NCI-H524 treated with DMSO at 0.1 percent for 48 hours (cell line): Measurements from ENCODE around the gene CYBA.

ENCODE experiments used
- DNase-seq: peaks from one replicate; lab custom pipeline; 2025; lab: John Stamatoyannopoulos, UW

CYBA gene

DNA sequence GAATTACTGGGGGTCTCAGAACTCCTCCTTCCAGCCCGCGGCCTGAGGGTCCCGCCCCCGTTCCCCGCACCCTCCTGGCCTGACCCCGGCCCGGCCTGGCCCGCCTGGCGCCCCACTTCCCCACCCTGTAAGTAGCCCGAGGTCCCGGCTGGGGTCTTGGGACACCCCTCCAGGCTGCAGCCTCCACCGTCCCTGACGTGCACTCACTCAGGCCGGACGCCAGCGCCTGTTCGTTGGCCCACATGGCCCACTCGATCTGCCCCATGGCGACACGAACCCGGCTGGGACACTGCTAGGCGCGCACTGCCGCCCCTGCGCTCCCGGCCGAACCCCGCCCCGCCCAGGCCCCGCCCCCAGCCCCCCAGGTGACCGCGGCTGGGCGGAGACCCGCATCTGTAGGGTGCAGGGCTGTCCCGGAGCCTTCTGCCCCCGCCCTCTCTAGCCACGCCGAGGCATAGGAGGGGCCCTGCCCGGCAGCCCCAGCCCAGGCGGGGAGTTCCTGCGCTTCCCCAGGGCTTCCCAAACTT is at the start of gene CYBA:
Gene CYBA, minus strand, starts transcription at position 305 of the 527 bp plus-strand sequence. Its CDS starts 40 bp downstream, at position 265.
- no peak for DNase-seq

DNA sequence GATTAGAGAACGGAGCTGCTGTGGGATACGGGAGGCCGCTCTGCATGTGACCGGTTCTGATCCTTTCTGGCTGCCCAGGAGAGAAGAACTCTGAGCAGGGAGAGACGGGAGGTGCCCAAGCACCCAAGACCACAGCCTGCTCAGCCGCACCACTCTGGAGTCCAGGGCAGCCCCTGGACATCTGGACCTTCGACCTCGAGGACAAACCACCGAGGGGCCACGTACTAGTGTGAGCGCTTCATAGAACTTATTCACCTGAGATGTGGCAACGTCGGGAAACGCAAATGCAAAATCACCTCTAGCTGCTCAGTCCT is 49.4 kb upstream of the CYBA start:
- no peak for DNase-seq

DNA sequence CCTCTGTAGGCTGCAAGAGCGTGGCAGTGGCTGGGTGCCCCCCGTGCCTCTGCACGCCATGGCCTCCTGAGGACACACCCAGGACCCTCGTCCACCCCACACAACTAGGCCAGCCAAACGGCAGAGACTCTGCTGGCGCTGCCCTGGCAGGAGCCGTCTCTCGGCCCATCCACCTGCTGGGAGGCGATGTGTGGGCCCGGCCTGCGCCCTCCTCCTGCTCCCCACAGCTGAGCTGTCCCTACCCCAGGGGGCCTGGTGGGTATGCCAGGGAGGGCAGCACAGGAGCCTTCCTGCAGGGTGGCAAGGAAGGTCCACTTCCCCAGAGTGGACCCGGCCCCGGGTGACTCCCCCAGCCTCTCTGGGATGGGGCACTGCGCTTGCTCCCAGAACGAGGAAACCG is 48.3 kb upstream of the CYBA start:
- DNase-seq = no peak

DNA sequence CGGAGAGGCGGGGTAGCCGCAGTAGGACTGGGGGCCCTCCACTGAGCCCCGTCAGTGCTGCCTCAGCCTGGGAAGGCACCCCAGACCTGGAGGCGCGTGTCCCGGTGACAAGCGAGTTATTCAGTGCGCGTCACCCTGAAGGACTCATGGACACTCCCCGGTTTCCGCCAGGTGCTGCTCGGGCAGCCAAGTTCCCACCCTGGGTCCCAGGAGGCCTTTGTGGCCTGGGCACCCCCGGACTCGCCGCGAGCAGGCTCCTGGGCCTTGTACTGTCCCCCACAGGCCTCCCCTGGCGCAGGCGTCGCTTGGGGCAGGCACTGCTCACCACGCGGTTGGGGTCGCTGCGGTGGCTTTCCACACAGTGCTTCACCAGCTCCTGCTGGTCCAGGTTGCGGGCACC is 47.8 kb upstream of the CYBA start:
- DNase-seq = no peak

DNA sequence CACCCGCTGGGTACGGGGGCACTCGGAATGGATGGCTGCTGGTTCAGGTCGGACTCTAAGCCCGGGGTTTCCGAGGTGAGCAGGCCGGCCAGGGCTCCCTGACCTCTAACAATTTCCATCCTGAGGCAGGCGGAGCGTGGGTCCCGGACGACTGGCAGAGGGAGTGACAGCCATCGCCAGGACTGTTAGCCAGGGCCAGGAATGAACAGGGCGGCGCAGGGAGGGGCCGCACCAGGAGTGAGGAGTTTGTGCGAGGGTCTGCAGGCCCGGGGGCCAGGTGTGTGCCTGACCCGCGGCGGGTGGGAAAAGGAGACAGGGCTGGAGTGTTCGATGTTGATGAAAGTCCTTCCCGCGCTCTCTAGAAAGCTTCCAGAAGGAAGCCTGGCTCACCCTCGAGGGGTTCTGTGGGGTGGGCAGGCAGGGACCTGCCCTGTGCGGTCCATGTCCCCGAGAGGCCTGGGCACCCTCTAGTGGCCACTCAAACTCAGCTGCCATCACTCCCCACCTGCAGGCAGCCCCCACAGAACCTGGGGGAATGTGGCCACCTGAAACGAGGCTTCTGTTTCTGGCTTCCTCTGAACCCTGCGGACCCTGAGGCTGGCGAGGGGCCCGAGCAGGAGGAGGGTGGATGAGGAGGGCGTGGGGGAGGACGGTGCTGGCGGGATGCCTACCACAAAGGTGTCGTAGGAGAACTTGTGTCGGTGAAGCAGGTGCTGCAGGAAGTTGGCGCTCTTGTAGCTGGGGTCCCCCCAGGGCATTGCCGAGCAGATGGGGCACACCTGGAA is 47.2 kb upstream of the CYBA start:
- no peak for DNase-seq

DNA sequence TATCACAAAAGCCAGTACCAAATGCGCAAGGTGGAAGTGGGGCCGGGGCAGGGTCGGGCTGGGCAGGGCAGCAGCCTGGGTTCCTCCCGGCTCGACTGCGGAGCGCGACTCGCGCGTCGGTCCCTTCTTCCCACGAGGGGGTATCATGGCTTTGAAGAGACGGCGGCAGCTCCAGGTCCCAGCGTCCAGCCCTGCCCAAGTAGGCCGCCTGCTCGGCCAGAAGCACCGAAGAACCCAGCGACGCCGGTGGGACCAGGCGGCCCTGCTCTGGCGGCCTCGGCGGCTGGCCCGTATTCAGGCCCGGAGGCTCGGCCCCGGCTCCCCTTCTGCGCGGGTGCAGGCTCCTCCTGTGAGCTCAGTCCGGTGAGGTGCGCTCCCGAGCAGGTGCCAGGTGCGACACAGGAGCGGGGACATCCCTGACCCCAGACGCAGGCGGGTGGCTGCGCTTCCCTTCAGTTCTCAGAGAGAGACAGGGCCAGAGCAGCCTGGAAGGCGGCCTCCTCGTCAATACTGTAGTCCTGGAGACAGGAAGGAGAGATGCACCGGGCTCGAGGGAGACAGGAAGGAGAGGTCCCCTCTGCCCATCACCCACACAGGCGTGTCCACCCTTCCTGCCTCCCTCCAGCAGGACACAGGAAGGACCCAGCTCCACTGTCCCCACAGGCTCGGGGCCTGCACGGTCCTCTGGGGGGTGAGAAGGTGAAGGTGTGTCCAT is 46.4 kb upstream of the CYBA start:
- no peak for DNase-seq

DNA sequence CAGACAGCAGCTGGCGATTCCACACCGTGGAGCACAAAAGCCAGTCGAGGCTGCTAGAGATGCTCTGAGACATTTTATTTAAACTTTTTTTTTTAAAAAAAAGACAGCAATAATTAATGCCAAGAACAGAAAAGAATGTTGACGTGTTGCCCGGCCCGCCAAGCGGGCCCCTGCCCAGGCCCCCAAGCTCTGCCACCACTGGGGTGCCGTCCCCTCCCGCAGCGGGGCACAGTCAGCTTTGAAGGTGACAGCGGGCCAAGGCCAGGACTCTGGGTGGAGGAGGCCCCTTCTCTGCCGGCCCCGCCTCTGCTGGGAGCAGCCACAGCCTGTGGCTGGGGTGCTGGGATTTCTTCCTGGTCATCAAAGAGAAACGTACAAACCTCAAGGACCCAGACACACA is 45.6 kb upstream of the CYBA start:
- no peak for DNase-seq

DNA sequence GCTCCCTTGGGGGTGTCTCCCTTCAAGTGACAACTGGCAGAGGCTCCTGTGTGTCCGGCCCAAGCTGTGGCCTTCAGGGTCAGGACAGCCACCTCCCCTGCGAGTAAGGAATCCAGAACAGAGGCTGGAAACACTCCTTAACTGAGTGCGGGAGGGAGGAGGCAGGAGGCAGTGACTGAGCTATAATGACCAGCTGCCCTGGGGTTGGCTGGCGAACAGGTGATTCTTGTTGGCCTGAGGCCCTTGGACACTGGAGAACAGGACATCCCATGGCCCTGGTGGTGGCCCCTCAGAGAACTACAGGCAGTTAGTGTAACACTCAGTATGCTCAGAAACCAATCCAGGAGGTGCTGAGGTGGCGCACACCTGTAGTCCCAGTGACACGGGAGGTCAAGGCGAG is 44.9 kb upstream of the CYBA start:
- no peak for DNase-seq

DNA sequence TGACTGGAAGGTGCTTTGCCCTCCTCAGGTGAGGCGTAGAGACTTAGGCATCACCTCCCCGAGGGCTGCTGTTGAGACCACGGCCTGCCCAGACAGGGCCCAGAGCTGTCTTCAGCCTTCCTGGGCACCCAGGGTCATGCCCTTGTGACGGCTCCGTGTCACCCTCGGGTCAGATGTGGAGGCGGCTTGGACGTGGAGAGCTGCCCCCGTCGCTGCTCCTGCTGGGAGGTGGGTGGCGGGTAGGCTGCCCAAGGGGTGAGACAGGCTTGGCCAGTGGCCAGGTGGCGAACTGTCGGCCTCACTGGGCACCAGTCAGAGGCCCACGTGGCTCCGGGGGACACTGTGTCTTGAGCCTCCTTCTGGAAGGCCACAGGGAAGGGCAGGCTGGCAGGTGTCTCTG is 44.4 kb upstream of the CYBA start:
- DNase-seq = no peak

DNA sequence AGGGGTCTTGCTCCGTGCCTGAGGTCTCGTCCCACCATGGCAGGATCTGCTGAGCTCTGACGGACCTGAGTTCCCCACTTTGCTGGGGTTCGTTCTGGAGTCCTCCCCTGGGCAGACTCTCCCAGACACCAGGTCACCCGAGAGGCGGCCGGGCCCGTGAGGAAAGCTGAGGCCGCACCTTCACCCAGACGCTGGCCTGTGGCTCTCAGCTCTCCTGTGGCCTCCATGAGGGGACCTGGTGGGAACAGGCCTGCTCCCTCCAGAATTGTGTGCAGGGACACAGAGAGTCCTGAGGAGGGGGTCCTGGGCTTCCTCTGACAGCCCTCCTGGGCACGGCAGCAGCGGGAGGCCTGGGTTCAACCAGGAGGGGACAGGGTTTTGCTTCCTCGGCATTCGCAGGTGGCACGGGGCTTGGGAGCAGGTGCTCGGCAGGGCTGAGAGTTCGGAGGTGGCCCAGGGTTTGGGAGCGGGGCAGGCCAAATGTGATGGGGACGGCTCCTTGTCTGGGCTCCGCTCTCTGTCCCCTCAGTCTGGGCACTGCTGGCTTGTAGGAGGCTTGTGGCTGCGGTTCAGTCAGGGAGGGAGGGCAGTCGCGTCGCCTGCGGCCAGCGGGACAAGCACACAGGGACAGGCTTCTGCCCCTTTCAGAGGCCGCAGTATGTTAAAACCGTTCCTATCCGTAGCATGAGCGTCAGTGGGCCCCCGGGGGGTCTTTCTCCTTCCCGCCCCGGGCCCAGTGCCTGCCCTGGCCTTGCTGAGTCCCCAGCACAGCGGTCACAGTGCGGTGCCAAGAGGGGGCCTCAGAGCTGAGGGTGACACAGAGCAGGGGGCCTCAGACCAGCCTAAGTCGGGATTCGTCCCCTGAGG is 43.6 kb upstream of the CYBA start:
- DNase-seq = no peak

DNA sequence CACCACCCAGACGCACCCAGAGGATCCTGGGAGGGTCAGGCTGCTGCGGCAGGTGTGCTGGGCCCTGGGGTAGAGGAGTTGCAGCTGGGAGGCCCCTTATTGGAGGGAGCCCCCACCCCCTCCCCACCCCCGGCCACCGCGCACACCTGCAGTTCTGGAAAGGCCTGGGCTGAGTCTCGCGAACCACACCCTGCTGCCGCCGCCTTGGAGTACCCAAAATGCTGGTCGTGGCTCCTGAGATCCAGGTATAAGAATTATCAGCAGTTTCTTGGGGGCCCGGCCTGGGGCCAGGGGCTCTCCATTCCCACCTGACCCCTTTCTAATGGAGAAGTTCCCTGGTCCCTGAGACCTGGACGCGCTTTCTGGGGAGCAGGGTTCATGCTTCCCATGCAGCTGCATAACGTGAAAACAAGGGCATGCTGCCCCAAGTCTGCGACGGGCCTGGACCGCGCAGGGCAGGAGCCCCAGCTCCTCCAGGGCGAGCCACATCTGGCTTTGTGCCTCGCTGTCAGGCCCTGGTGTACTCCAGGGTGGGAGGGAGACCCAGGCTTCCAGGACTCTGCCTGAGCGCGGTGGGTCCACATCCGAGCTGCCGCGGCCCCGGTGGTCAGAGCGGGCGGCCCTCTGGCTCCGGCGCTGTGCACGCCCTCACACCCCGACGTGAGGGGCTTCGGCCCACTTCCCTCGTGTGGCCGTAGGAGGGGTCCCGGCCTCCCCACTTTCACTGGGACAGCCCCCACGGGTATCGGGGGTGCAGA is 42.7 kb upstream of the CYBA start:
- DNase-seq = no peak

DNA sequence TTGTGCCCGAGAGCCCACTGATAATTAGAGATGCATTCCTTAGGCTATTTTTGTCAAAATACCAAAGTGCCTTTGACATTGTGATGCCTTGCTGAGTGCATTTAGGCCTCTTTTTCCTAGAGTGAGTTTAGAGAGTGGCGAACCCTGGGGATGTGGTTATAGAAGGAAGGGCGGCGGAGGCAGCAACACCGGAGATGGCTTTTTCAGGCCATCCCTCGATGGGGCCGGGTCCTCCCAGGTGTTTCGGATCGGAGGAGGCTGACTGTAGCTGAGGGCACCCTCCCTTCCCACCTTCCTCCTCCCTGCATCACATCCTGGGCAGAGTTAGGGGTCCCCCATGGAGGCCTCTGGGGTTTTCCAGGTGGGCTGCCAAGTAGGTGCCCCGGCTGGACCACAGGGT is 42.0 kb upstream of the CYBA start:
- no peak for DNase-seq

DNA sequence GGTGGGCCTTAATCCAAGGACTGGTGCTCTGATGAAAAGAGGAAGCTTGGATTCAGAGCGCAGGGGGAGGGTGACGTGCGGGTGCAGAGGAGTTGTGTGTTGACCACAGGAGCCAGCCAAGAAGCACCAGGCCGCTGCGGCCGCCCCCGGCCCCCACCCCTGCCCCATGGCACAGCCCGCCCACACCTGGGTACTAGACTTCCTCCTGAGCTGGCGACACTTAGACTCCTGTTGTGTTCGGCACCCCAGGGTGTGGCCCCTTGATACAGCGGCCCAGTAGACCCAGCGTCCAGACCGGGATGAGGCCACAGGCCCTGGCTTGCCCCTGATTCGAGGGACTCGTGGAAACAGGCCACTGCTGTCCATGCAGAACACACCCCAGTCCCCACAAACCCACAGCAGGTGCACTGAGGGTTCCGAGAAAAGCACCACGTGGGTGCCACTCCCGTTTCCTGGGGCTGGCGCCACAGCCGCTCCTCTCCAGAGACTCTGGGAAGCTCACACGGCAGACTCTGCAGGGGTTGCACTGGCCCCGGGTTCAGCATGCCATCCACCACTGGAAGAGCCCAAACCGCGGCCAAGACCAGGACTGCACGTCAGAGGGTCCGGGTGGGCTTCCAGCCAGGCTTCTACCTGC is 41.2 kb upstream of the CYBA start:
- DNase-seq = no peak

DNA sequence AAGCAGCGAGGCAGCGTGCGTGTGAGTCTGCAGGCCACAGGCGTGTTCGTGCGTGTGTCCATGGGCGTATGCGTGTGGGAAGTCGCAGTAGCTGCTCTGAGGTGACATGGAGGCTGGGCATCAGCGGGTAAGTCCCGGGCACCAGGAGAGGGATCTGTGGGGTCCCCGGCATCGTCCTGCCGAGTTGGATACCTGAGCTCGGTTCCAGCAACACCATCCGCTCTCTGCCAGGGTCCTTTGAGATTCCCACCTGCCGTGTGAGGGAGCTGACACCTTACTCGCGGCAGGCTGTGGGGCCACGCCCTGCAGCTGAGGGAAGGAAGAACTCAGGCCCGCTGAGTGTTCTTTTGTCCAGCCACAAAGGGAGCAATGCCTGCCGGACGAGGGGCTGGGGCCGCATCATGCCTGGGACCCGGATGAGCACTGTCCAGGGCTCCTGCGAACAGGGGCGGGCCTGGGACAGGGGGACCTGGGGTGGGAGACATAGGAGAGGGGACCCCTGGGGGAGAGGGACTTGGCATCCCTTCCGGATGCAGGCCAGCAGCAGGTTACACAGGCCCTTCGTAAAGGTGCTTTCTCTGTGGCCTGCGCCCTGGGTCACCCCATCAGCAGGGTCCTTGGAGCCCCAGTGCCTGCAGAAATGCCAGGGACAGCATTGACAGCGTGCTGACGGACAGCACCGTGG is 40.4 kb upstream of the CYBA start:
- no peak for DNase-seq

DNA sequence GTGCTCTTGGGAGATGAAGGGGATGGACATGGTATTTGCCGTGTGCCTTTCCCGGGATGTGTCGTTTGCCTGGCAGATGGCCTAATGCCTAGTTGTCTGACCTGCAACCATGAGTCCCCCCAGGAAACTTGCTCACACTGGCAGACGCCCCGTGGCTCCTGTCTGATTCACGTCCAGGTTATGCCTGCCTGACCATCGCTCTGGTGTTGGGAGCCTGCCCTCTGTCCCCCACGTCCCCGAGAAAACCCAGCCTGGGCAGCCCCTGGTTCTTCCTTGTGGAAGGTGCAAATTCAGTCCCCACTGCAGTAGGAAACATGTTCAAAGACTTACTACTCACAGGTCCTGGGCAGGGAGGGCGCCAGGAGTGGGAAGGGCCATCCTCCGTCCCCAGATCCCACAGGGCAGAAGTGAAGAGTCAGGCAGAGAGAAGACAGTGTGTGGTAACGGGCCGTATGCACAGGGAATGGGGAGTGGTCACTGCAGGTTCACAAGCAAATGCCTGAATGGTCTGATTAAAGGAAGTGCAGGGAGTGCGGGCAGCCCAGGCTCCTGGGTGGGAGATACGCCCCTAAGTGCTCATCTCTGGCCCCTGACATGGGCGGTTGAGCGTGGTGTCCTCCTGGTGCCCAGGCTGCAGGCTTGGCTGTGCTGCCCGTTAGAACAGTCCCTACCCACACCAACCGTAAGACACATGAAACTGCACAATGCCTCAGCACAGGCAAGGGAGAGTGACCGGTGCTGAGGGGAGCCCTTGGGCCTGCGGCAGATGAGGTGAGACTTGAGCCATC is 39.7 kb upstream of the CYBA start:
- no peak for DNase-seq

DNA sequence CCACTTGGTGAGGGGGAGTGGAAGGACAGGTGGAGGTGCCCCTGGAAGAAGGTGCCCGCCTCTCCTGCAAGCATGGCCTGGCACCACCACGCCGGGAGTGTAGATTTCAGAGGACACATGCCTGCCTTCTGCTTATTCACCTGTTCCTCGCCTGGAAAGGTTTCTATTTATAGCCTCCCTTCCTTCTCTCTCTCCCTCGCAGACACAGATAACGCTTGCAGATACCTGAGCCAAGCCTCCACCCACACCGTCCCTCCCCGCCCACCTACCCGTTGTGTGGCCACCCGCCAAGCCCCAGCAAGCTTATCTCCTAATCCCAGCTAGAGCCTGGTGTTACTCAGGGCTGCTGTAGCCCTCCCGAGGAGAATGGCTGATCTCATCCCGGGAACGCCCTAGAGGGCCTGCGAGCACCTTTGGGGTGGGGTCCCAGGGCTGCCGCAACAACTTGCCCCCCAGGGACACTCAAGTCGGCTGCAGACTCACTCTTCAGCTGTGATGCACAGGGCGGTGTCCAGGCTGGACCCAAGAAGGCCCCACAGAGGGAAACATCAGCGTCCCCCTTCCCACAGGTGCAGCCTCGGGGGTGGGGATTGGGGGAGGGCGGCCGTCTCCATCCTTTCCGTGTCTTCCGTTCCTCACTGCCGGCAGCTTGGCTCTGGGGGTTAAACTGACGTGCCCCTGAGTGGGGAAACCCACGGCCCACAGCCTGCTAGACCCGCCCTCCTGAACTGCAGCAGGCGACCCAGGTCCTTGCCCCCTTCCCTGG is 37.3 kb upstream of the CYBA start:
- DNase-seq = no peak

DNA sequence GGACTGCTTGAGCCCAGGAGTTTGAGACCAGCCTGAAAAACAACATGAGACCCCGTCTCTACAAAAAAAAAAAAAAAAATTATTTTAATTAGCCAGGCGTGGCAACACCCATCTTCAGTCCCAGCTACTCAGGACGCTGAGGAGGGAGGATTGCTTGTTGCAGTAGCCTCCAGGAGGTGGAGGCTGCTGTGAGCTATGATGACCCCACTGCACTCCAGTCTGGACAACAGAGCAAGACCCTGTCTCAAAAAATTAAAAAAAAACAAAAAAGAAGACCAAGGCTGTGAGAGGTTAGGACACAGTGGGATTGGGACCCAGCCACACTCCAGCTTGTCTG is 36.8 kb upstream of the CYBA start:
- DNase-seq = no peak

DNA sequence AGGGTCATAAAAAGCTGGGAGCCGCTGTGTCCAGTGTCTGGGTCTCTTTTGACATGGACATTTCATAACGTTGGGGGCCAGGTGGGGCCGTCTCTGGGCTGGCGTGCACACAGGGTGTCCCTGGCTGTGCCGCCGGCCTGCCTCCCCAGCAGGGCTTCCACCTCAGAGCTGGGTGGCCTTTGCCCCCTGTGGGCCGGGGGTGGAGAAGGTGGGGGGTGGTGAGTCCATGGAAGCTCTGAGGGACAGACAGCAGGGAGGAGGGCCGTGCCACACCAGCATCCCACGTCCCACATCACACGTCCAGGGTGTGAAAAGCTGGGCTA is 36.4 kb upstream of the CYBA start:
- no peak for DNase-seq

DNA sequence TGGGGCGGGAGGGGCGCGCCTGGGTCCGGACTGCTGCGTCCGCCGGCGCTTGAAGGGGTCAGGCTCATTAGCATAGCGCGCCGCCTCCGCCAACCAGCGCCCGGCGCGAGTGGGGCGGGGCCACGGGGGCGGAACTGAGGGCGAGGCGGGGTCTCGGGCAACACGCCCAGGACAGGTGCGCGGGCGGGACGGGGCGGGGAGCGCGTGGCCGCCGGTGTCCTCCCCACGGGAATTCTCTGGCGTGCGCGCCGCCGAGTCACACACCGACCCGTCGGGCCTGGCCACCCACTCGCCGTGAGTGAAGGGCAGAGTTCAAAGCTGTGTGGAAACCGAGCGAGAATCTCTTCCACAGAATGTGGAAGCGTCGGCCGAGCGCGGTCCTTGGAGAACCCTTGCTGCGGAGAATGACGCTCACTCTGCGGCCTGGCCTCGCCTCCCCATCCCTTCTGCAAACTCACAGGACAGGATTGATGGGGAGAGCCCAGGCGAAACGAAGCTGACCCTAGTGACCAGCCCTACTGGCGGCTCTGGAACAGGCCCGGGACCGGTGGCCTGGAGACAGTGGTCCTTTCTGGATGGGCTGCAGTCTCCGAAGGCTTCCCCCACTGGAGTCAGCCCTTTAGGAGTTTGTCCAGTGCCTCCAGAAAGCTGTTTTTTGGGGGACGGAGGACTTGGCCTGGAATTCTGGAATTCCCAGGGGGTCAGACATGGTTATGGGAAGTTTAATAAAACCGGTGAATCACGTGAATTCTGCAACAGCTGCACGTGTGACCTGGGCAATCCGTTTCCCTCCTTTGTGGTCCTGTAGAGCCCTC is 35.8 kb upstream of the CYBA start, which contains the start of gene SNAI3:
Gene SNAI3, minus strand, starts transcription at position 69 of the 815 bp plus-strand sequence. CDS start 101 bp downstream, outside the sequence.
- DNase-seq = no peak
